ENCODE measurements around the gene NKX2-3. TPM values are rescaled to one million over a fixed set of nuclear protein-coding genes. Genes with fewer than 3 reads are reported as not detected.
A peak's percentile ranks its signal among the peaks of the same experiment; 100 is the strongest.

NKX2-3 gene
- total RNA-seq, 1 experiment from 2014 or later, result not detected

GRCh38 chr10:99529591-99530107 is 3.1 kb upstream of the NKX2-3 start:
- ATAC-seq, result no peak
- Histone ChIP-seq H3K9ac (ENCODE audit: low read length) (no peak overlapping the region), H3K27ac (ENCODE audit: low read depth, low read length) (no peak overlapping the region), H3K27me3 (ENCODE audit: insufficient read depth, low read length) (peaks cover 9% of the 10 kb centered on the region), H4K20me1 (ENCODE audit: insufficient read depth) (no peaks in the 10 kb centered on the region), H3K79me2 (ENCODE audit: insufficient read depth, low read length) (no peaks in the 10 kb centered on the region), H3K4me1 (ENCODE audit: control insufficient read depth in 1 of 2, insufficient read depth in 2 of 2, low read length in 2 of 2) (no peaks in the 10 kb centered on the region), H3K4me2 (ENCODE audit: low read length) (no peak overlapping the region), H3K9me3 (ENCODE audit: control insufficient read depth in 1 of 2, insufficient read depth in 1 of 2, low read depth in 1 of 2, low read length in 2 of 2) (no peaks in the 10 kb centered on the region), H2AFZ (ENCODE audit: low read depth, low read length, poor library complexity, severe bottlenecking) (no peak overlapping the region), H3K9me2 (ENCODE audit: insufficient read depth) (no peaks in the 10 kb centered on the region), H3K4me3 (replicated peaks in 1 of 2; ENCODE audit: low read depth in 1 of 2, low read length in 2 of 2) (no peak overlapping the region), H3K36me3 (ENCODE audit: control insufficient read depth in 1 of 2, insufficient read depth in 2 of 2, low read length in 2 of 2) (no peaks in the 10 kb centered on the region)
- ChIA-PET POLR2A (no interaction called here), CTCF (interaction anchor here (0.5 kb wide), 1 partner anchor 28 kb away, joined by 3 read pairs; no protein-coding TSS in a partner anchor), RAD21 (ENCODE audit: low non-redundant PET in 1 of 2, low total read pairs in 2 of 2, uncharacterized antibody in 2 of 2, unreplicated experiment in 2 of 2) (no interaction called here)
- TF ChIP-seq YY1 (IDR thresholded peaks at IDR 0.05; ENCODE audit: extremely low read depth, insufficient replicate concordance, low read depth, low read length) (no peak), TCF7L2 (IDR thresholded peaks at IDR 0.05; ENCODE audit: borderline replicate concordance, extremely low read depth, insufficient read depth, insufficient read length) (no peak), CEBPB (IDR thresholded peaks at IDR 0.05; ENCODE audit: low read depth) (no peak)
- BruUV-seq (replicated peaks), result no TSS peak
- intact Hi-C loops (cut with micrococcal nuclease), result no loop called here
- no peak for DNase-seq (ENCODE audit: low read depth, low spot score)

- RAD21 ChIA-PET (ENCODE audit: low non-redundant PET in 1 of 2, low total read pairs in 2 of 2, uncharacterized antibody in 2 of 2, unreplicated experiment in 2 of 2), result no interaction called here
- Histone ChIP-seq H3K9me2 (ENCODE audit: insufficient read depth) (no peaks in the 10 kb centered on the region), H3K9me3 (ENCODE audit: control insufficient read depth in 1 of 2, insufficient read depth in 1 of 2, low read depth in 1 of 2, low read length in 2 of 2) (no peaks in the 10 kb centered on the region), H3K4me1 (ENCODE audit: control insufficient read depth in 1 of 2, insufficient read depth in 2 of 2, low read length in 2 of 2) (no peaks in the 10 kb centered on the region), H3K9ac (ENCODE audit: low read length) (no peak overlapping the region), H3K4me2 (ENCODE audit: low read length) (no peak overlapping the region), H3K4me3 (replicated peaks in 1 of 2; ENCODE audit: low read depth in 1 of 2, low read length in 2 of 2) (no peak overlapping the region), H3K79me2 (ENCODE audit: insufficient read depth, low read length) (no peaks in the 10 kb centered on the region), H2AFZ (ENCODE audit: low read depth, low read length, poor library complexity, severe bottlenecking) (no peak overlapping the region), H3K36me3 (ENCODE audit: control insufficient read depth in 1 of 2, insufficient read depth in 2 of 2, low read length in 2 of 2) (no peaks in the 10 kb centered on the region), H4K20me1 (ENCODE audit: insufficient read depth) (no peaks in the 10 kb centered on the region), H3K27ac (ENCODE audit: low read depth, low read length) (no peak overlapping the region), H3K27me3 (ENCODE audit: insufficient read depth, low read length) (peaks cover 9% of the 10 kb centered on the region)
- intact Hi-C loops (cut with micrococcal nuclease), result no loop called here
- no TSS peak for BruUV-seq (replicated peaks)
- ATAC-seq, result peak; percentile 49
- DNase-seq (ENCODE audit: low read depth, low spot score), result no peak
- POLR2A ChIA-PET, result no interaction called here
- CTCF ChIA-PET, result interaction anchor here (1.2 kb wide), 1 partner anchor 94 kb away, joined by 3 read pairs; no protein-coding TSS in a partner anchor
- no peak for TF ChIP-seq ZFX (IDR thresholded peaks at IDR 0.05)
- TF ChIP-seq ELF1 (IDR thresholded peaks at IDR 0.05; ENCODE audit: borderline replicate concordance, low read depth), result no peak
- TF ChIP-seq EZH2 (IDR thresholded peaks at IDR 0.05), result no peak
- TF ChIP-seq RAD21 (IDR thresholded peaks at IDR 0.05; ENCODE audit: low read depth), result no peak
- no peak for TF ChIP-seq ZBTB33 (IDR thresholded peaks at IDR 0.05; ENCODE audit: extremely low read depth, insufficient replicate concordance, low read length)
- TF ChIP-seq EZH2phosphoT487 (IDR thresholded peaks at IDR 0.05; ENCODE audit: borderline replicate concordance), result no peak
- no peak for TF ChIP-seq MAX (IDR thresholded peaks at IDR 0.05)
- TF ChIP-seq JUND (IDR thresholded peaks at IDR 0.05), result no peak
- no peak for TF ChIP-seq SIN3A (IDR thresholded peaks at IDR 0.05; ENCODE audit: low read depth)
- no peak for TF ChIP-seq REST (IDR thresholded peaks at IDR 0.05; ENCODE audit: low read depth)
- TF ChIP-seq TCF7L2 (IDR thresholded peaks at IDR 0.05; ENCODE audit: borderline replicate concordance, extremely low read depth, insufficient read depth, insufficient read length), result no peak
These were observed 2.4 kb upstream of the NKX2-3 start for GRCh38 chr10:99530108-99531025.
